ENCODE data around the gene FFAR1.

The FFAR1 gene

GRCh38 chr19:35352177-35352447 is 4.4 kb downstream of the FFAR1 start:
- CTCF ChIA-PET, result interaction anchor here (1.0 to 11.6 kb wide), 13 partner anchors 9 to 154 kb away, joined by 3 to 118 read pairs (median 5); no protein-coding TSS in a partner anchor

GRCh38 chr19:35352448-35353304 is 5.0 kb downstream of the FFAR1 start:
- 37% methylated on average over 23 of the region's 32 CpGs for WGBS (ENCODE audit: insufficient coverage)
- CTCF ChIA-PET, result interaction anchor here (0.7 to 11.6 kb wide), 30 partner anchors 9 to 211 kb away, joined by 3 to 118 read pairs (median 4); no protein-coding TSS in a partner anchor
- no peak overlapping the region for H3K4me3 ChIP-seq (ENCODE audit: control insufficient read depth in 1 of 7, extremely low read depth in 1 of 7, insufficient read depth in 4 of 7, low read depth in 2 of 7, low read length in 6 of 7)

More at GRCh38 chr19:35352177-35352447, 4.4 kb downstream of the FFAR1 start:
- no peak for DNase-seq
- Histone ChIP-seq H3K4me1 (ENCODE audit: control extremely low read depth in 1 of 4, control insufficient read depth in 4 of 4, insufficient read depth in 4 of 4, low read length in 3 of 4) (peaks cover 8 to 40% (median 27%) of the 10 kb centered on the region in 4 experiments), H3K9me3 (ENCODE audit: control extremely low read depth in 1 of 5, control insufficient read depth in 4 of 5, insufficient read depth in 2 of 5, low read depth in 1 of 5, low read length in 4 of 5) (no peaks in the 10 kb centered on the region), H3K27ac (ENCODE audit: insufficient read depth in 1 of 2, low read depth in 1 of 2, low read length in 2 of 2, poor library complexity in 1 of 2, severe bottlenecking in 2 of 2) (no peak overlapping the region), H3K36me3 (ENCODE audit: control insufficient read depth in 4 of 4, insufficient read depth in 4 of 4, low read length in 3 of 4) (no peaks in the 10 kb centered on the region), H3K27me3 (replicated peaks in 2 of 5; ENCODE audit: control insufficient read depth in 4 of 5, insufficient read depth in 5 of 5, low read length in 4 of 5) (no peaks in the 10 kb centered on the region), H3K4me3 (ENCODE audit: control insufficient read depth in 1 of 7, extremely low read depth in 1 of 7, insufficient read depth in 4 of 7, low read depth in 2 of 7, low read length in 6 of 7) (no peak overlapping the region)
- POLR2A ChIA-PET, result no interaction called here
- WGBS (ENCODE audit: insufficient coverage), result 88% methylated on average over 18 of the region's 18 CpGs

GRCh38 chr19:35353635-35354034 is 5.9 kb downstream of the FFAR1 start:
- Histone ChIP-seq H3K4me1 (ENCODE audit: control extremely low read depth in 1 of 4, control insufficient read depth in 4 of 4, insufficient read depth in 4 of 4, low read length in 3 of 4) (peaks cover 7 to 34% (median 22%) of the 10 kb centered on the region in 4 experiments), H3K27ac (ENCODE audit: insufficient read depth in 1 of 2, low read depth in 1 of 2, low read length in 2 of 2, poor library complexity in 1 of 2, severe bottlenecking in 2 of 2) (no peak overlapping the region), H3K4me3 (ENCODE audit: control insufficient read depth in 1 of 7, extremely low read depth in 1 of 7, insufficient read depth in 4 of 7, low read depth in 2 of 7, low read length in 6 of 7) (no peak overlapping the region), H3K36me3 (ENCODE audit: control insufficient read depth in 4 of 4, insufficient read depth in 4 of 4, low read length in 3 of 4) (no peaks in the 10 kb centered on the region), H3K9me3 (ENCODE audit: control extremely low read depth in 1 of 5, control insufficient read depth in 4 of 5, insufficient read depth in 2 of 5, low read depth in 1 of 5, low read length in 4 of 5) (no peaks in the 10 kb centered on the region), H3K27me3 (replicated peaks in 2 of 5; ENCODE audit: control insufficient read depth in 4 of 5, insufficient read depth in 5 of 5, low read length in 4 of 5) (no peaks in the 10 kb centered on the region)
- peak in 2 of 3 donors; percentile 28 to 33 for DNase-seq
- ChIA-PET CTCF (interaction anchor here (0.7 to 11.6 kb wide), 26 partner anchors 10 to 212 kb away, joined by 3 to 118 read pairs (median 5); no protein-coding TSS in a partner anchor), POLR2A (interaction anchor here (1.6 kb wide), 1 partner anchor 109 kb away, joined by 6 read pairs; no protein-coding TSS in a partner anchor)
- WGBS (ENCODE audit: insufficient coverage), result 93% methylated on average over 5 of the region's 9 CpGs

More at GRCh38 chr19:35352448-35353304, 5.0 kb downstream of the FFAR1 start:
- Histone ChIP-seq H3K9me3 (ENCODE audit: control extremely low read depth in 1 of 5, control insufficient read depth in 4 of 5, insufficient read depth in 2 of 5, low read depth in 1 of 5, low read length in 4 of 5) (no peaks in the 10 kb centered on the region), H3K27ac (ENCODE audit: insufficient read depth in 1 of 2, low read depth in 1 of 2, low read length in 2 of 2, poor library complexity in 1 of 2, severe bottlenecking in 2 of 2) (no peak overlapping the region), H3K36me3 (ENCODE audit: control insufficient read depth in 4 of 4, insufficient read depth in 4 of 4, low read length in 3 of 4) (no peaks in the 10 kb centered on the region), H3K27me3 (replicated peaks in 2 of 5; ENCODE audit: control insufficient read depth in 4 of 5, insufficient read depth in 5 of 5, low read length in 4 of 5) (no peaks in the 10 kb centered on the region), H3K4me1 (ENCODE audit: control extremely low read depth in 1 of 4, control insufficient read depth in 4 of 4, insufficient read depth in 4 of 4, low read length in 3 of 4) (peaks cover 11 to 37% (median 24%) of the 10 kb centered on the region in 4 experiments)
- DNase-seq, result peak; percentile 73 to 86 (median 78)
- POLR2A ChIA-PET, result interaction anchor here (0.5 to 1.6 kb wide), 2 partner anchors 96 to 110 kb away, joined by 5 to 6 read pairs; no protein-coding TSS in a partner anchor

GRCh38 chr19:35354898-35355297 is 7.2 kb downstream of the FFAR1 start:
- Histone ChIP-seq H3K36me3 (ENCODE audit: control insufficient read depth in 4 of 4, insufficient read depth in 4 of 4, low read length in 3 of 4) (no peaks in the 10 kb centered on the region), H3K4me3 (ENCODE audit: control insufficient read depth in 1 of 7, extremely low read depth in 1 of 7, insufficient read depth in 4 of 7, low read depth in 2 of 7, low read length in 6 of 7) (no peak overlapping the region), H3K27ac (ENCODE audit: insufficient read depth in 1 of 2, low read depth in 1 of 2, low read length in 2 of 2, poor library complexity in 1 of 2, severe bottlenecking in 2 of 2) (no peak overlapping the region), H3K4me1 (ENCODE audit: control extremely low read depth in 1 of 4, control insufficient read depth in 4 of 4, insufficient read depth in 4 of 4, low read length in 3 of 4) (peaks cover 7 to 21% (median 15%) of the 10 kb centered on the region in 4 experiments), H3K9me3 (ENCODE audit: control extremely low read depth in 1 of 5, control insufficient read depth in 4 of 5, insufficient read depth in 2 of 5, low read depth in 1 of 5, low read length in 4 of 5) (no peaks in the 10 kb centered on the region), H3K27me3 (replicated peaks in 2 of 5; ENCODE audit: control insufficient read depth in 4 of 5, insufficient read depth in 5 of 5, low read length in 4 of 5) (no peaks in the 10 kb centered on the region)
- no peak for DNase-seq
- ChIA-PET CTCF (interaction anchor here (1.9 to 11.6 kb wide), 2 partner anchors 105 to 116 kb away, joined by 4 to 118 read pairs; no protein-coding TSS in a partner anchor), POLR2A (no interaction called here)
- 99% methylated on average over 8 of the region's 8 CpGs for WGBS (ENCODE audit: insufficient coverage)

- peaks cover 7 to 17% (median 15%) of the 10 kb centered on the region in 4 experiments for H3K4me1 ChIP-seq (ENCODE audit: control extremely low read depth in 1 of 4, control insufficient read depth in 4 of 4, insufficient read depth in 4 of 4, low read length in 3 of 4)
- no peak overlapping the region for H3K27ac ChIP-seq (ENCODE audit: insufficient read depth in 1 of 2, low read depth in 1 of 2, low read length in 2 of 2, poor library complexity in 1 of 2, severe bottlenecking in 2 of 2)
- no peaks in the 10 kb centered on the region for H3K9me3 ChIP-seq (ENCODE audit: control extremely low read depth in 1 of 5, control insufficient read depth in 4 of 5, insufficient read depth in 2 of 5, low read depth in 1 of 5, low read length in 4 of 5)
- H3K4me3 ChIP-seq (ENCODE audit: control insufficient read depth in 1 of 7, extremely low read depth in 1 of 7, insufficient read depth in 4 of 7, low read depth in 2 of 7, low read length in 6 of 7), result no peak overlapping the region
- ChIA-PET CTCF (interaction anchor here (11.6 kb wide), 1 partner anchor 115 kb away, joined by 118 read pairs; no protein-coding TSS in a partner anchor), POLR2A (no interaction called here)
- WGBS (ENCODE audit: insufficient coverage), result 100% methylated on average over 4 of the region's 6 CpGs
- H3K27me3 ChIP-seq (replicated peaks in 2 of 5; ENCODE audit: control insufficient read depth in 4 of 5, insufficient read depth in 5 of 5, low read length in 4 of 5), result no peaks in the 10 kb centered on the region
- H3K36me3 ChIP-seq (ENCODE audit: control insufficient read depth in 4 of 4, insufficient read depth in 4 of 4, low read length in 3 of 4), result no peaks in the 10 kb centered on the region
- no peak for DNase-seq
Measured at GRCh38 chr19:35355791-35356460, 8.2 kb downstream of the FFAR1 start.

GRCh38 chr19:35357867-35358573 is 10.3 kb downstream of the FFAR1 start, which contains the start of gene FFAR3:
TSS of gene FFAR3 (plus strand) at chr19:35358460. CDS start at chr19:35358891, 431 bp downstream.
- no peak within 1 kb of the TSS for H3K27ac ChIP-seq (ENCODE audit: insufficient read depth in 1 of 2, low read depth in 1 of 2, low read length in 2 of 2, poor library complexity in 1 of 2, severe bottlenecking in 2 of 2)
- H3K27me3 ChIP-seq (replicated peaks in 2 of 5; ENCODE audit: control insufficient read depth in 4 of 5, insufficient read depth in 5 of 5, low read length in 4 of 5), result no peaks in the 10 kb centered on the region
- H3K9me3 ChIP-seq (ENCODE audit: control extremely low read depth in 1 of 5, control insufficient read depth in 4 of 5, insufficient read depth in 2 of 5, low read depth in 1 of 5, low read length in 4 of 5), result no peaks in the 10 kb centered on the region
- peak; percentile 52 to 79 (median 78) for DNase-seq
- 25% methylated on average over 8 of the region's 18 CpGs for WGBS (ENCODE audit: insufficient coverage)
- peak within 1 kb of the TSS in 1 of 7 experiments; percentile 5 for H3K4me3 ChIP-seq (ENCODE audit: control insufficient read depth in 1 of 7, extremely low read depth in 1 of 7, insufficient read depth in 4 of 7, low read depth in 2 of 7, low read length in 6 of 7)
- no peaks in the 10 kb centered on the region for H3K36me3 ChIP-seq (ENCODE audit: control insufficient read depth in 4 of 4, insufficient read depth in 4 of 4, low read length in 3 of 4)
- POLR2A ChIA-PET, result interaction anchor here (0.8 kb wide), 1 partner anchor 10 kb away, joined by 3 read pairs; the partner anchor contains the start of gene FFAR1
- H3K4me1 ChIP-seq (ENCODE audit: control extremely low read depth in 1 of 4, control insufficient read depth in 4 of 4, insufficient read depth in 4 of 4, low read length in 3 of 4), result peaks cover 7 to 16% (median 12%) of the 10 kb centered on the region in 4 experiments
- CTCF ChIA-PET, result interaction anchor here (0.6 to 11.6 kb wide), 11 partner anchors 10 to 152 kb away, joined by 3 to 118 read pairs (median 4); partner anchors contain the start of gene FFAR1
